SK-N-MC (cell line): ENCODE results near the gene SSBP2.

Source experiments
- EZH2 ChIP-seq: fragments of 200-600 bp; sonication (generic); IDR thresholded peaks from one replicate; pipeline ENCODE4 v1.6.1; 2017; ENCODE audit warnings: antibody characterized with exemption
- FOXP2 ChIP-seq: optimal IDR thresholded peaks from 2 replicates; pipeline ENCODE3; 2011; ENCODE audit warnings: mild to moderate bottlenecking, moderate library complexity; ENCODE audit not compliant: insufficient read depth; ENCODE audit errors: extremely low read length, control extremely low read depth
- POLR2AphosphoS5 ChIP-seq: IDR thresholded peaks from 2 replicates; pipeline ENCODE4 v1.6.1; 2012; ENCODE audit warnings: mild to moderate bottlenecking, low read depth, low read length, borderline replicate concordance

- TF ChIP-seq EZH2 (no peak), POLR2AphosphoS5 (no peak), FOXP2 (no peak)
Observed at GRCh38 chr5:81747030-81747429, 3.9 kb downstream of the SSBP2 start.
